ENCODE results near the gene OTX1.

Gene OTX1

DNA sequence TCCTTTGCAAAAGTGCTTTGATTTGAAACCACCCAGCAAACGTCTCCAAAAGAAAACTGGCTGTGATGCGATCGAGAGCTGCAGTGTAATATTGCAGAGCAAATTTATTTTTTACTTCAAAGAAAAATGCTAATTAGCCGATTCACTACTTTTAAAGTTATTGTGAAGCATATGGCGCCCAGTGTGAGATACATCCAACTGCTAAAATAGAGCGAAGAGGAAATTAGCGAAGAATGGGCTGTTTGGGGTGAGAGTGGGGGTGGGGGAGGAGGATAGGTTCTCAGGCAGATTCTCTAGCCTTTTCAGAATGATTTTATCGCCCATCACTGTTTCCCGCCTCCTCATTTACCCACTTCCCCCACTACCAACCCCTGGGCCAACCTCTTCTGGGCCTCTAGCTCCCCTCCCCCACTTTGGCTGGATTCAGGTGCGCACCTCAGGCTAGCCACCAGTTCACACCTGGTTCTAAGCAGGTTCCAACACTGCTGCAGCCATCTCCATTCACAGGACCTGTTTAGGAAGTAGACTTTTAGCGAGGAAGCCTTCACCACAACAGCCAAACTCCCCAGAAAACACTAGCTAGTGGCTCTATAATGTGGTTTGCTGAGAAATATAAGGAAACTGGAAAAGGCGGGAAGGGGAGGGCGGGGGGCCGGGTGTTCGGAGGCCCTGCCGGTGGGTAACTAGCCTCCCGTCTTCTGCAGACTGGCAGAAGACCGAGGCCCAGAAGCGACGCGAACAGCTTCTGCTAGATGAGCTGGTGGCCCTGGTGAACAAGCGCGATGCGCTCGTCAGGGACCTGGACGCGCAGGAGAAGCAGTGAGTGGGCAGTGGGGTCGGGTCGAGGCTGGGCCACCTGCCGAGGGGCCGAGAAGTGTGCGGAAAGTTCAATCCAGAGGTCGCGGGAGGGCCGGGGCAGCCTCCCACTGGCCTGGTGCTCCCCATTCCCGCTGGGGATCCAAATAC is 6.0 kb upstream of the OTX1 start:
- H3K4me3 ChIP-seq (ENCODE audit: low read depth, low read length), result no peak overlapping the region
- DNase-seq (ENCODE audit: low read depth), result no peak
- TF ChIP-seq, protein P1, sequence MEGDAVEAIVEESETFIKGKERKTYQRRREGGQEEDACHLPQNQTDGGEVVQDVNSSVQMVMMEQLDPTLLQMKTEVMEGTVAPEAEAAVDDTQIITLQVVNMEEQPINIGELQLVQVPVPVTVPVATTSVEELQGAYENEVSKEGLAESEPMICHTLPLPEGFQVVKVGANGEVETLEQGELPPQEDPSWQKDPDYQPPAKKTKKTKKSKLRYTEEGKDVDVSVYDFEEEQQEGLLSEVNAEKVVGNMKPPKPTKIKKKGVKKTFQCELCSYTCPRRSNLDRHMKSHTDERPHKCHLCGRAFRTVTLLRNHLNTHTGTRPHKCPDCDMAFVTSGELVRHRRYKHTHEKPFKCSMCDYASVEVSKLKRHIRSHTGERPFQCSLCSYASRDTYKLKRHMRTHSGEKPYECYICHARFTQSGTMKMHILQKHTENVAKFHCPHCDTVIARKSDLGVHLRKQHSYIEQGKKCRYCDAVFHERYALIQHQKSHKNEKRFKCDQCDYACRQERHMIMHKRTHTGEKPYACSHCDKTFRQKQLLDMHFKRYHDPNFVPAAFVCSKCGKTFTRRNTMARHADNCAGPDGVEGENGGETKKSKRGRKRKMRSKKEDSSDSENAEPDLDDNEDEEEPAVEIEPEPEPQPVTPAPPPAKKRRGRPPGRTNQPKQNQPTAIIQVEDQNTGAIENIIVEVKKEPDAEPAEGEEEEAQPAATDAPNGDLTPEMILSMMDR (conservative IDR thresholded peaks at IDR 0.05; ENCODE audit: low read depth, low read length), result no peak

GRCh38 chr2:63046552-63046951 is 4.1 kb upstream of the OTX1 start:
- DNase-seq (ENCODE audit: low read depth), result no peak
- H3K4me3 ChIP-seq (ENCODE audit: low read depth, low read length), result no peak overlapping the region
- TF ChIP-seq, protein P1 (conservative IDR thresholded peaks at IDR 0.05; ENCODE audit: low read depth, low read length), result no peak

- no peak overlapping the region for H3K4me3 ChIP-seq (ENCODE audit: low read depth, low read length)
- TF ChIP-seq, protein P1 (conservative IDR thresholded peaks at IDR 0.05; ENCODE audit: low read depth, low read length), result no peak
- DNase-seq (ENCODE audit: low read depth), result no peak
Observed at GRCh38 chr2:63046961-63047320, 3.7 kb upstream of the OTX1 start.

DNA sequence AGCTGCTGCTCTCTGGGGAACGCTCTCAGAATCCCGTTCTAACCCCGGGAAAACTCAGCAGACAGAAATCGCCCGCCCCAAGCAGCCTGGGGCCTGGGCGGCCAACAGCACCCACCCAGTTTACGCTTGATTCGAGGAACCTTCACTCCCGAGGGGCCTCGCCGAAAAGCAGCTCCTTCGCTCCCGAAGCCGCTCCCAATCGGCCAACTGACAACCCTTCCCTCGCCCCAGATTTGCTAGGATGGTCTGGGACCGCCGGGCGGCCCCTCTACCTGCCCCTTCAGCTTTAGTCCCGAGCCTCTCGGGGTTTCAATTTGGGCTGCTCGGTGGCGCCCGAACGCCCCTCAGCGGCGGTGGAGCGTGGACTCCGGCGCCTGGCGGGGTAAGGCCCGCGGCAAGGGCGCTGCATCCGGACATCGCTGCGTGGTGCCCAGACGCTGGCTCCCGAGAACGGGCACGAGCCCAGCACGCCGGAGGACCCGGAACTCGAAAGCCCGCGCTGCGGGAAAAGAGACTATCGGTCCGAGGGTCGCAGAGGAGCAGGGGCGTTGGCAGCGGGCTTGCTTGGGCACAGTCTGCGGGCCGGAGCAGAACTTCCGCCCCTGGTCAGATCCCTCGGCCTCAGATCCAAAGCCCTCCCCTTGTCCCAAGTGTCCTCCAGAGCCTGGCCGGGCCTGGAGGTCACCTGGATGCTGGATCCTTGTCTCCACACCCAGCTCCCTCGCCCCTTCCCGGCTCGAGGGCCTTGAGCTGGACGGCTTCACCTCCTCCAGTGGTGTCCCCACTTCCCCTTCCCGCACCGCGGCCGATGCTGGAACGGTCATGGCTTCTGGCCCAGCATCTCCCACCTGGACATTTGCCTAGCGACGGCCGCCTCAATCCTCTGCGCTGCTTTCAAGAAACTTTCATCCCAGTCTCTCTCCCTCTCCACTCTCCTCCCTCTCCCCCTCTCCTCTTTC is 3.0 kb upstream of the OTX1 start:
- TF ChIP-seq, protein P1 (conservative IDR thresholded peaks at IDR 0.05; ENCODE audit: low read depth, low read length), result no peak
- H3K4me3 ChIP-seq (ENCODE audit: low read depth, low read length), result no peak overlapping the region
- no peak for DNase-seq (ENCODE audit: low read depth)

- no peak for DNase-seq (ENCODE audit: low read depth)
- TF ChIP-seq, protein P1 (conservative IDR thresholded peaks at IDR 0.05; ENCODE audit: low read depth, low read length), result no peak
- no peak overlapping the region for H3K4me3 ChIP-seq (ENCODE audit: low read depth, low read length)
Observed at GRCh38 chr2:63048367-63049171, 2.1 kb upstream of the OTX1 start.

DNA sequence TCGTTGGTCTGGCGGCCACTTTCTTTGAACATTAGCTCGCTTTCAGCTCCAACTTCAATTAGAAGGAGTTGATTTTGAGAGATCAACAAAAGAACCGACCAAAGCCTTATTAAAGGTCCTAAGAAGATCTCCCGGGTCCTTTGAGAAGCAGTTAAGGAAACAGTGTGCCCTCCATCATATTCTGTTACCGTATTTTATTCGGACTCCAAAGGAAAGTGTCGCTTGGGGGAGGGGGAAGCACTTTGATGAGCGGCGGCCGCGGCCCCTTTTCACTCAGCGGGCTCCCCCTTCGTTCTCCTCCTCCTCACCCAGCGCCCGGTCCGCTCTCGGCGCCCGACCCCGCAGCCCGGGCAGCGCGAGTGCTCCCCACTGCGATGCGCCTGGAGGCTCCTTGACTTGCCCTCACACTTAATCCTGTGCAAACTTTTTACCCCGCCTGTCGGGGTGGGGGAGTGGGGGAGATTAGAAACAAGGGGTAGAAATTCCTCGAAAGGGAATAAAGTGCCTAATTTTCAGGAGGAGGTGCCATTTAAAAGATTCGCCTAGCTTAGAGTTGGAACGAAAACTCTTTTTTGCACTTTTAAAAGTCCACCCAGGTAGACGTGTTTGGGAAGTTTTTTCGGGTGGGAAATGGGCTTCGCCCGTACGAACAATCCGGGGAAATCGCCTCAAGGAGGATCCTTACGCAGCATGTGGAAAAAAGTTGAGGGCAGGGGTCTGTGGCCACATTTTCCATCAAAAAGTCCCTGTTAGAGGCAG is 1.2 kb upstream of the OTX1 start:
- H3K4me3 ChIP-seq (ENCODE audit: low read depth, low read length), result no peak overlapping the region
- TF ChIP-seq, protein P1 (conservative IDR thresholded peaks at IDR 0.05; ENCODE audit: low read depth, low read length), result no peak
- no peak for DNase-seq (ENCODE audit: low read depth)
